Fibroblast of the aortic adventitia (primary cell): ENCODE measurements around the gene CARD14. TPM values are rescaled to one million over a fixed set of nuclear protein-coding genes. Genes with fewer than 3 reads are reported as not detected.

Experiments
- DNase-seq: peaks from one replicate; pipeline ENCODE4 v3.0.0-alpha.2; 2010; ENCODE audit warnings: low read depth
- H3K4me3 ChIP-seq: 2 replicates; pipeline ENCODE4 v1.5.1; 2011; ENCODE audit warnings: low read depth, mild to moderate bottlenecking, control low read depth, low read length, moderate library complexity
- total RNA-seq: library from RNA; depleted of rRNA; stranded (reverse); fragments of >200 nt; gene quantifications from 2 replicates; pipeline ENCODE4 v1.2.3, GENCODE V29; 2012; ENCODE audit warnings: low replicate concordance
- TF ChIP-seq, protein P1 (sequence below): IDR thresholded peaks from 2 replicates; pipeline ENCODE4 v1.5.1; 2011; ENCODE audit warnings: mild to moderate bottlenecking, low read length, control low read depth, inconsistent platforms; ENCODE audit not compliant: insufficient read depth

Gene CARD14
- total RNA-seq, 1 donor, result 0.09 TPM

DNA sequence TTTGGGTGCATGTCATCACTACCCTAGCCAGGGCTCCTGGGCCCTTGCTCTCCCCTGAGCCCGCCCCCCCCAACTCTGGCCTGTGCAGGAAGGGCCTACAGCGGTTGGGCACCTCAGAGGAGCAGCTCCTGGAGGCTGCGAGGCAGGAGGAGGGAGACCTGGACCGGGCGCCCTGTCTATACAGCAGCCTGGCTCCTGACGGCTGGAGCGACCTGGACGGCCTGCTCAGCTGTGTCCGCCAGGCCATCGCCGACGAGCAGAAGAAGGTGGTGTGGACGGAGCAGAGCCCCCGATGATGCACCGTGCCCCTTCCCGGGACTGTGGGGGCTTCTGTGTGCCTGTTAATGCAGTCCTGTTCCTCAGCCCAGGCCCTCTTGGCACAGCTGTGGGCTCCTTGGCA lies 38.2 kb downstream of the CARD14 start:
- no peak overlapping the region for H3K4me3 ChIP-seq
- no peak for DNase-seq
- TF ChIP-seq, protein P1, sequence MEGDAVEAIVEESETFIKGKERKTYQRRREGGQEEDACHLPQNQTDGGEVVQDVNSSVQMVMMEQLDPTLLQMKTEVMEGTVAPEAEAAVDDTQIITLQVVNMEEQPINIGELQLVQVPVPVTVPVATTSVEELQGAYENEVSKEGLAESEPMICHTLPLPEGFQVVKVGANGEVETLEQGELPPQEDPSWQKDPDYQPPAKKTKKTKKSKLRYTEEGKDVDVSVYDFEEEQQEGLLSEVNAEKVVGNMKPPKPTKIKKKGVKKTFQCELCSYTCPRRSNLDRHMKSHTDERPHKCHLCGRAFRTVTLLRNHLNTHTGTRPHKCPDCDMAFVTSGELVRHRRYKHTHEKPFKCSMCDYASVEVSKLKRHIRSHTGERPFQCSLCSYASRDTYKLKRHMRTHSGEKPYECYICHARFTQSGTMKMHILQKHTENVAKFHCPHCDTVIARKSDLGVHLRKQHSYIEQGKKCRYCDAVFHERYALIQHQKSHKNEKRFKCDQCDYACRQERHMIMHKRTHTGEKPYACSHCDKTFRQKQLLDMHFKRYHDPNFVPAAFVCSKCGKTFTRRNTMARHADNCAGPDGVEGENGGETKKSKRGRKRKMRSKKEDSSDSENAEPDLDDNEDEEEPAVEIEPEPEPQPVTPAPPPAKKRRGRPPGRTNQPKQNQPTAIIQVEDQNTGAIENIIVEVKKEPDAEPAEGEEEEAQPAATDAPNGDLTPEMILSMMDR, result no peak

DNA sequence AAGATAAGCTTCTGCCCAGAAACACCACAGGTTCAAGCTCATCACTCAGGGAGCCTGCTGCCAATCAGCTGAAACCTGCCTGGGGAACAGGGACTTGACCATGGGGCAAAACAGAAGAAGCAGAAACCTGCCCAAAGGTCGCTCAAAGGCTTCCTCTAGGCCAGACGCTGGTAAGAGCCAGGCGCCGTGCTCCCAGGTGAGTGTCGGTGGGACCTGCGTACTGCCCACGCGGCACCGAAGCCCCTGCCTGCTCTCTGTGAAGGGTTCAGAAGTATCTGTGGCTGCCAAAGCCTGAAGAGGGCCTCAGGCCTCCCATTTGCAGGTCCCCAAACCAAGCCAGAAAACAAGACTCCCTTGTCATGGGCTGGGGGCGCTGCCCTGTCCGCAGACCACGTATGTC lies 39.9 kb downstream of the CARD14 start:
- TF ChIP-seq, protein P1, result no peak
- no peak for DNase-seq

GRCh38 chr17:80210348-80211108 lies 40.7 kb downstream of the CARD14 start:
- TF ChIP-seq, protein P1, result no peak
- no peak overlapping the region for H3K4me3 ChIP-seq
- no peak for DNase-seq

More for the DNA sequence above, 39.9 kb downstream of the CARD14 start:
- no peak overlapping the region for H3K4me3 ChIP-seq

DNA sequence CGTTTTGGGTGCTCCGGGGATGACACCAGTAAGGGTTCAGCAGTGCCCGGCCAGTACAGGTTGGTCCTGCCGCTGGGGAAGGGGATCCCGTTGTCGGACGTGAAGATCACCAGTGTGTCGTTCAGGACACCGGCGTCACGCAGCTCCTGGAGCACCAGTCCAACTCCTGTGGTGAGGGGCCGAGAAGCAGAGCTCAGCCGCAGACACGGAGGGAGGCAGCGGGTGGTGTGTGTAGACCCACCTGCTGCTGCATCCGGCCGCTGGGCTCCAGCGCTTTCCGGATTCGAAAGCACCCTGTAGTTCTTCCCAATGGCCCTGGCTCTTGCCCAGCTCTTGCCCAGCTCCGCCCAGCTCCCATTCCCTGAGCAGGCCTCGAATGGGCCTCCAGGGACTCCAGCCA lies 42.3 kb downstream of the CARD14 start:
- TF ChIP-seq, protein P1, result no peak
- DNase-seq, result no peak
- no peak overlapping the region for H3K4me3 ChIP-seq

- TF ChIP-seq, protein P1, result no peak
- no peak for DNase-seq
- no peak overlapping the region for H3K4me3 ChIP-seq
Observed at GRCh38 chr17:80212511-80212910, 42.7 kb downstream of the CARD14 start.

DNA sequence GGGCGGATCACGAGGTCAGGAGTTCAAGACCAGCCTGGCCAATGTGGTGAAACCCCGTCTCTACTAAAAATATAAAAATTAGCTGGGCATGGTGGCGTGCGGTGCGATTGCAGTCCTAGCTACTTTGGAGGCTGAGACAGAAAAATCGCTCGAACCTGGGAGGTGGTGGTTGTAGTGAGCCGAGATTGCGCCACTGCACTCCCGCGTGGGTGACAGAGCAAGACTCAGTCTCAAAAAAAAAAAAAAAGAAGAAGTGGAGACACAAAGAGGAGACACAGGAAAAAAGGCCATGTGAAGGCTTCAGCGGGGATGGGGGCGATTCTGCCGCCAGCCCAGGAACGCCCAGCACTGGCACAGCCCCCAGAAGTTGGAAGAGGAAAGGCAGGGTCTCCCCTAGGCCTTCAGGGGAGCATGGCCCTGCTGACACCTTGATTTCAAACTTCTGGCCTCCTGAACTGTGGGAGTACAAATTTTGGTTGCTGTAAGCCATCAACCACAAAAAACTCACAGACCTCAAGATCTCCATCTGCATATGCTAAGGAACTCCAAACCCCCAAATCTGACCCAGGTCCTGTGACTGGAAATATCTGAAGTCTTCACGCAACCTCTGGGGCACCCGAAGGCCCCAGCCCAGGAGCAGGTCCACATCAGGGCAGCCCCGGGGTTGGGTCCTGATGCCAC lies 43.3 kb downstream of the CARD14 start:
- no peak overlapping the region for H3K4me3 ChIP-seq
- TF ChIP-seq, protein P1, result no peak
- DNase-seq, result no peak
